ENCODE data around the gene EBF4.

GRCh38 chr20:2706688-2707352 lies 14.2 kb downstream of the EBF4 start:
- no peak for TF ChIP-seq POLR2A (IDR thresholded peaks at IDR 0.05; ENCODE audit: low read length)
- TF ChIP-seq GATA1 (IDR thresholded peaks at IDR 0.05; ENCODE audit: low read depth, low read length) = no peak
